Iris pigment epithelial cell (primary cell): ENCODE data around the gene PAPSS2.
A peak's percentile ranks its signal among the peaks of the same experiment; 100 is the strongest.
"Not testable (repeated sequence)": the region's sequence is repeated elsewhere in the genome, so short reads cannot be mapped to it uniquely, and the experiment has no call there.

Experiments used
- DNase-seq: peaks from one replicate; pipeline ENCODE4 v3.0.0-alpha.2; 2011; ENCODE audit warnings: low read depth

Gene PAPSS2

GRCh38 chr10:87659571-87660483 lies at the start of gene PAPSS2:
Gene PAPSS2, plus strand, starts transcription at chr10:87659878. Its CDS starts 104 bp downstream, at chr10:87659982.
- DNase-seq = peak; percentile 77

GRCh38 chr10:87611341-87611740 lies 48.3 kb upstream of the PAPSS2 start:
- DNase-seq = not testable (repeated sequence)

- no peak for DNase-seq
Measured at GRCh38 chr10:87612115-87612514, 47.6 kb upstream of the PAPSS2 start.

- DNase-seq = peak; percentile 49
Measured at GRCh38 chr10:87613751-87614150, 45.9 kb upstream of the PAPSS2 start.

- no peak for DNase-seq
Measured at GRCh38 chr10:87615856-87616255, 43.8 kb upstream of the PAPSS2 start.

- DNase-seq = no peak
Measured at GRCh38 chr10:87617503-87617902, 42.2 kb upstream of the PAPSS2 start.

- peak; percentile 36 for DNase-seq
Measured at GRCh38 chr10:87618566-87619423, 40.9 kb upstream of the PAPSS2 start.

GRCh38 chr10:87619705-87620104 lies 40.0 kb upstream of the PAPSS2 start:
- peak; percentile 80 for DNase-seq

GRCh38 chr10:87621440-87621839 lies 38.2 kb upstream of the PAPSS2 start:
- not testable (repeated sequence) for DNase-seq

GRCh38 chr10:87622314-87623004 lies 37.2 kb upstream of the PAPSS2 start:
- DNase-seq = no peak

GRCh38 chr10:87623191-87623590 lies 36.5 kb upstream of the PAPSS2 start:
- no peak for DNase-seq

- DNase-seq = no peak
Measured at GRCh38 chr10:87625661-87626060, 34.0 kb upstream of the PAPSS2 start.

GRCh38 chr10:87626422-87626892 lies 33.2 kb upstream of the PAPSS2 start:
- no peak for DNase-seq

GRCh38 chr10:87630171-87630570 lies 29.5 kb upstream of the PAPSS2 start:
- no peak for DNase-seq

GRCh38 chr10:87632454-87632853 lies 27.2 kb upstream of the PAPSS2 start:
- DNase-seq = no peak

- peak; percentile 85 for DNase-seq
Measured at GRCh38 chr10:87634311-87634710, 25.4 kb upstream of the PAPSS2 start.

GRCh38 chr10:87635498-87636312 lies 24.0 kb upstream of the PAPSS2 start:
- DNase-seq = peak; percentile 79

GRCh38 chr10:87636313-87636915 lies 23.3 kb upstream of the PAPSS2 start:
- DNase-seq = no peak

GRCh38 chr10:87639493-87639892 lies 20.2 kb upstream of the PAPSS2 start:
- no peak for DNase-seq

GRCh38 chr10:87640043-87640442 lies 19.6 kb upstream of the PAPSS2 start:
- DNase-seq = no peak

GRCh38 chr10:87642486-87642885 lies 17.2 kb upstream of the PAPSS2 start:
- DNase-seq = no peak
